HepG2 (cell line): Measurements from ENCODE around the gene ZBTB7C. TPM values are rescaled to one million over a fixed set of nuclear protein-coding genes. Genes with fewer than 3 reads are reported as not detected.

ENCODE experiments used
- ATAC-seq: fragments of 200-7000 bp; cut with Tn5 transposase; 3 replicates; pipeline ENCODE4 v1.9.1; 2020; ENCODE audit warnings: mild to moderate bottlenecking, moderate library complexity
- BruUV-seq: library from RNA; stranded (reverse); fragments of 400-500 nt; replicated peaks from 2 replicates; lab custom pipeline; 2021; lab: Mats Ljungman, UMichigan
- CTCF ChIA-PET: fragments of 300-600 bp; formaldehyde crosslinking; extraction: SDS; loops from one replicate; lab custom pipeline; 2021; ENCODE audit warnings: low total read pairs, inconsistent platforms, low intra/inter-chr PET ratio; lab: Yijun Ruan, JAX
- POLR2A ChIA-PET: fragments of 350-600 bp; sonication (Branson Sonifier 250); formaldehyde crosslinking; loops from one replicate; lab custom pipeline; 2020; ENCODE audit warnings: antibody characterized with exemption, inconsistent platforms; lab: Yijun Ruan, JAX
- DNase-seq: peaks from one replicate; pipeline ENCODE4 v3.0.0-alpha.2; 2015; ENCODE audit warnings: low spot score
- FAIRE-seq: peaks from 3 replicates; lab custom pipeline; 2011; peaks lifted over from hg19 to GRCh38; lab: Jason Lieb, UNC
- H2AFZ ChIP-seq: one replicate; pipeline ENCODE4 v1.6.1; 2011; ENCODE audit warnings: low read length, inconsistent platforms
- H3K27ac ChIP-seq: fragments of 300-600 bp; 3 replicates; pipeline ENCODE4 v1.8.0; 2011; ENCODE audit warnings: mixed run types, mild to moderate bottlenecking, mixed read lengths, low read length, inconsistent platforms; ENCODE audit not compliant: insufficient read depth; ENCODE audit errors: extremely low read length
- H3K27me3 ChIP-seq, 2 experiments: fragments of 200-600 bp in 1 of 2; 2 replicates in 1 of 2; 3 replicates in 1 of 2; pipeline versions ENCODE4 v1.6.0 to v1.8.0; 2011; ENCODE audit warnings: low read length in 2 of 2, mild to moderate bottlenecking in 2 of 2, moderate library complexity in 2 of 2, inconsistent platforms in 1 of 2; ENCODE audit not compliant: insufficient read depth in 2 of 2, control insufficient read depth in 1 of 2
- H3K36me3 ChIP-seq, 2 experiments: fragments of 200-600 bp in 1 of 2; replicated peaks in 1 of 2; 2 replicates in 1 of 2; 3 replicates in 1 of 2; pipeline versions ENCODE4 v1.5.1 to v1.8.0; 2011; ENCODE audit warnings: low read length in 2 of 2, inconsistent platforms in 1 of 2; ENCODE audit not compliant: insufficient read depth in 2 of 2, control insufficient read depth in 1 of 2
- H3K4me1 ChIP-seq: 2 replicates; pipeline ENCODE4 v1.5.1; 2012; ENCODE audit warnings: low read length, inconsistent platforms; ENCODE audit not compliant: insufficient read depth
- H3K4me2 ChIP-seq: 2 replicates; pipeline ENCODE4 v1.6.0; 2011; ENCODE audit warnings: low read depth, low read length, inconsistent platforms
- H3K4me3 ChIP-seq, 3 experiments: fragments of 200-600 bp in 1 of 3; sonication (generic), shearing (Covaris generic) in 1 of 3; replicated peaks in 1 of 3; 2 replicates each; pipeline ENCODE4 v1.5.1; 2011 to 2016; ENCODE audit warnings: low read length in 3 of 3, inconsistent platforms in 2 of 3, low read depth in 2 of 3, mild to moderate bottlenecking in 2 of 3, control low read depth in 1 of 3, mixed read lengths in 1 of 3; ENCODE audit not compliant: insufficient read depth in 1 of 3
- H3K79me2 ChIP-seq: one replicate; pipeline ENCODE4 v1.6.1; 2011; ENCODE audit warnings: low read length, inconsistent platforms; ENCODE audit not compliant: insufficient read depth
- H3K9ac ChIP-seq: 2 replicates; pipeline ENCODE4 v1.6.0; 2011; ENCODE audit warnings: mild to moderate bottlenecking, low read depth, low read length, inconsistent platforms; ENCODE audit not compliant: insufficient read depth
- H3K9me3 ChIP-seq: 2 replicates; pipeline ENCODE4 v1.5.1; 2012; ENCODE audit warnings: mild to moderate bottlenecking, low read length
- H4K20me1 ChIP-seq: 2 replicates; pipeline ENCODE4 v1.6.0; 2011; ENCODE audit warnings: inconsistent platforms, mild to moderate bottlenecking, low read length, moderate library complexity; ENCODE audit not compliant: insufficient read depth
- BHLHE40 ChIP-seq: IDR thresholded peaks from 2 replicates; pipeline ENCODE4 v1.6.1; 2011; ENCODE audit warnings: low read length, improper control_type of control experiment
- CCAR2 ChIP-seq: fragments of 200-400 bp; formaldehyde crosslinking; optimal IDR thresholded peaks from 2 replicates; pipeline ENCODE3; 2018; ENCODE audit warnings: low read depth, mild to moderate bottlenecking, low read length, moderate library complexity
- IKZF4 ChIP-seq: sonication (generic); formaldehyde crosslinking; IDR thresholded peaks from 2 replicates; pipeline ENCODE4 v1.5.1; 2020; ENCODE audit warnings: borderline replicate concordance, mild to moderate bottlenecking, low read depth, missing genetic modification reagents; ENCODE audit errors: not compliant biosample characterization
- MAX ChIP-seq: IDR thresholded peaks from 2 replicates; pipeline ENCODE4 v1.6.1; 2012; ENCODE audit warnings: inconsistent platforms
- NFE2 ChIP-seq: sonication (generic); formaldehyde crosslinking; IDR thresholded peaks from 2 replicates; pipeline ENCODE4 v1.4.0; 2020; ENCODE audit warnings: missing genetic modification reagents
- TBP ChIP-seq: sonication (generic); formaldehyde crosslinking; IDR thresholded peaks from 2 replicates; pipeline ENCODE4 v1.5.0; 2020; ENCODE audit warnings: missing genetic modification reagents
- ZBTB7B ChIP-seq: sonication (generic); formaldehyde crosslinking; IDR thresholded peaks from 2 replicates; pipeline ENCODE4 v1.4.0; 2020; ENCODE audit warnings: missing genetic modification reagents
- ZNF770 ChIP-seq: sonication (generic); formaldehyde crosslinking; IDR thresholded peaks from 2 replicates; pipeline ENCODE4 v1.5.0; 2020; ENCODE audit warnings: mild to moderate bottlenecking, missing genetic modification reagents
- WGBS: methylation state at CpG from one replicate; pipeline ENCODE4 v1.1.6; 2017; ENCODE audit warnings: low lambda C conversion rate; 5-methylcytosine and 5-hydroxymethylcytosine counted together
- in situ Hi-C: cut with HindIII; loops from 2 replicates; pipeline ENCODE4 v1.10.0; 2017; ENCODE audit warnings: low pct_unique_long_range_greater_than_20kb; ENCODE audit not compliant: extremely low pct_ligation_motif_present
- intact Hi-C: fragments of 100-400 bp; cut with micrococcal nuclease; formaldehyde crosslinking; loops from one replicate; pipeline ENCODE4 v1.10.0; 2022; ENCODE audit not compliant: unreplicated experiment
- polyA plus RNA-seq, 8 experiments: library from polyadenylated mRNA; depleted of rRNA in 3 of 8; stranded (reverse) in 7 of 8; unstranded in 1 of 8; fragments of >200 nt; fragmentation: Illumina TruSeq in 4 of 8; extraction: Trizol in 4 of 8; gene quantifications; 2 replicates each; pipeline versions ENCODE4 v1.2.1 to v1.2.3, GENCODE V29; 2011 to 2016; ENCODE audit warnings: low read depth in 4 of 8, missing spikeins in 1 of 8, mixed read lengths in 1 of 8; ENCODE audit not compliant: insufficient read depth in 1 of 8
- total RNA-seq, 5 experiments: library from RNA; depleted of rRNA; stranded (reverse); fragments of >200 nt; fragmentation: Illumina TruSeq; extraction: Trizol; gene quantifications; 2 replicates each; pipeline ENCODE4 v1.2.3, GENCODE V29; 2016; ENCODE audit warnings: low read depth in 1 of 5
- TF ChIP-seq, protein P1 (sequence below): fragments of 450-650 bp; IDR thresholded peaks from 2 replicates; pipeline ENCODE4 v1.6.1; 2017; ENCODE audit warnings: mild to moderate bottlenecking
- TF ChIP-seq, protein P2 (sequence below): sonication (generic); formaldehyde crosslinking; IDR thresholded peaks from 2 replicates; pipeline ENCODE4 v1.4.0; 2020; ENCODE audit warnings: missing genetic modification reagents

ZBTB7C gene
- total and polyA plus RNA-seq, 2 of the 13 experiments (the other 11 are each of a cell fraction or from before 2014, with no cell fraction given), result 0.01 to 0.04 TPM

DNA sequence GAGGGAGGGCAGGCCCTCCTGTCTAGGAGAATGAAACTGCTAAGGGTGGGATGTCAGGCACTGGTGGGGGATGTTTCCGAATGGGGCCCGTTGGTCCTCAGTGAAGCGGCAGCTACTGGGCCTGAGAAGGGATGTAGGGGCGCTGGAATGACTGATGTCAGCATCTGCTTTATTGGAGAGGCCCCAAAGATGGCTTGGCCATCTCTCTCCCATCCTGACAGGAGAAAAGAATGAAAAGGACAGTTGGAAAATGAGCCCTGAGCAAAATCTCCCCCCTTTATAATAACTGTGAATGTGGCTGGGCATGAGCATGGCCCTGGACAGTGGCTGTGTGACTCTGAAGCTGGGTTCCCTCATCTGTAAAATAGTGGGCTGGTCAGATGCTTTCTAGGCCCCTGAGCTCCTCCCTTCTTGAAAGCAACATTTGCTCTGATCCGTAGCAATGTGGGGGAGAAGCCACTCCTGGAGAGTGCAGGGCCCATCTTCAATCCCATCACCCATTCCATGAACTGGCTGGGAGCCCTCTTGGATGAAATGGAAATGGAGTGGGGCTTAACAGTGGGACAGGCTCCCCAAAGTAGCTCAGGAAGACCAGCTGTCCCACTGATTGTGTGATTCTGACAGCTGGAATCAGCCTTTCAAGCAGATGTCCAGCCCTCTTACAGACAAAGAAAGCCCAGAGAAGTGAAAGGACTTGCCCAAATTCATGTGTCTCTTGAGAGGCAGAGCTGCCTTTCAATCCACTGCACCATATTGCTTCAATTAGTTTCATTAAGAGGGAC lies 246.0 kb downstream of the ZBTB7C start (continued):
- TF ChIP-seq, protein P1, sequence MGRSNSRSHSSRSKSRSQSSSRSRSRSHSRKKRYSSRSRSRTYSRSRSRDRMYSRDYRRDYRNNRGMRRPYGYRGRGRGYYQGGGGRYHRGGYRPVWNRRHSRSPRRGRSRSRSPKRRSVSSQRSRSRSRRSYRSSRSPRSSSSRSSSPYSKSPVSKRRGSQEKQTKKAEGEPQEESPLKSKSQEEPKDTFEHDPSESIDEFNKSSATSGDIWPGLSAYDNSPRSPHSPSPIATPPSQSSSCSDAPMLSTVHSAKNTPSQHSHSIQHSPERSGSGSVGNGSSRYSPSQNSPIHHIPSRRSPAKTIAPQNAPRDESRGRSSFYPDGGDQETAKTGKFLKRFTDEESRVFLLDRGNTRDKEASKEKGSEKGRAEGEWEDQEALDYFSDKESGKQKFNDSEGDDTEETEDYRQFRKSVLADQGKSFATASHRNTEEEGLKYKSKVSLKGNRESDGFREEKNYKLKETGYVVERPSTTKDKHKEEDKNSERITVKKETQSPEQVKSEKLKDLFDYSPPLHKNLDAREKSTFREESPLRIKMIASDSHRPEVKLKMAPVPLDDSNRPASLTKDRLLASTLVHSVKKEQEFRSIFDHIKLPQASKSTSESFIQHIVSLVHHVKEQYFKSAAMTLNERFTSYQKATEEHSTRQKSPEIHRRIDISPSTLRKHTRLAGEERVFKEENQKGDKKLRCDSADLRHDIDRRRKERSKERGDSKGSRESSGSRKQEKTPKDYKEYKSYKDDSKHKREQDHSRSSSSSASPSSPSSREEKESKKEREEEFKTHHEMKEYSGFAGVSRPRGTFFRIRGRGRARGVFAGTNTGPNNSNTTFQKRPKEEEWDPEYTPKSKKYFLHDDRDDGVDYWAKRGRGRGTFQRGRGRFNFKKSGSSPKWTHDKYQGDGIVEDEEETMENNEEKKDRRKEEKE, result no peak
- TF ChIP-seq TBP (CRISPR knock-in tag) (no peak), BHLHE40 (no peak), CCAR2 (no peak)

- ATAC-seq (peak; percentile 36), FAIRE-seq (no peak), DNase-seq (no peak)
- in situ Hi-C loops (no loop called here), intact Hi-C loops (no loop called here)
- Histone ChIP-seq H4K20me1 (no peaks in the 10 kb centered on the region), H3K4me3 (peak overlapping the region; percentile 59 to 73 (median 64)), H3K4me1 (peaks cover 65% of the 10 kb centered on the region), H3K9ac (peak overlapping the region; percentile 18; the same call in 1 of the 2 replicates), H3K4me2 (peak overlapping the region; percentile 75), H3K79me2 (no peaks in the 10 kb centered on the region), H3K36me3 (no peaks in the 10 kb centered on the region), H3K27me3 (peaks cover 0 to 22% of the 10 kb centered on the region in 2 experiments; a peak in 1 of 5 replicates), H3K27ac (no peak overlapping the region), H2AFZ (no peak overlapping the region), H3K9me3 (no peaks in the 10 kb centered on the region)
- 43% methylated on average over 3 of the region's 38 CpGs for WGBS
- BruUV-seq, result no TSS peak
- ChIA-PET CTCF (no interaction called here), POLR2A (interaction anchor here (1.2 to 3.0 kb wide), 2 partner anchors 8 to 10 kb away, joined by 4 to 9 read pairs; no protein-coding TSS in a partner anchor)
- TF ChIP-seq ZBTB7B (CRISPR knock-in tag) (0 out of 2 replicates have a peak, but pooled peaks have one; percentile 13), ZNF770 (CRISPR knock-in tag) (peak; percentile 75; the same call in 1 of the 2 replicates), NFE2 (no peak), MAX (peak; percentile 19; the same call in 1 of the 2 replicates), IKZF4 (no peak)
- TF ChIP-seq, protein P2, sequence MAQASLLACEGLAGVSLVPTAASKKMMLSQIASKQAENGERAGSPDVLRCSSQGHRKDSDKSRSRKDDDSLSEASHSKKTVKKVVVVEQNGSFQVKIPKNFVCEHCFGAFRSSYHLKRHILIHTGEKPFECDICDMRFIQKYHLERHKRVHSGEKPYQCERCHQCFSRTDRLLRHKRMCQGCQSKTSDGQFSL (CRISPR knock-in tag), result no peak
Observed at GRCh38 chr18:48161911-48162698, 247.1 kb downstream of the ZBTB7C start.
